Ecto neural progenitor cell (in vitro differentiated cells): ENCODE measurements around the gene TCEANC2.

Source experiments
- DNase-seq: peaks from one replicate; pipeline ENCODE4 v3.0.0-alpha.2; 2018; ENCODE audit warnings: low spot score

The TCEANC2 gene

DNA sequence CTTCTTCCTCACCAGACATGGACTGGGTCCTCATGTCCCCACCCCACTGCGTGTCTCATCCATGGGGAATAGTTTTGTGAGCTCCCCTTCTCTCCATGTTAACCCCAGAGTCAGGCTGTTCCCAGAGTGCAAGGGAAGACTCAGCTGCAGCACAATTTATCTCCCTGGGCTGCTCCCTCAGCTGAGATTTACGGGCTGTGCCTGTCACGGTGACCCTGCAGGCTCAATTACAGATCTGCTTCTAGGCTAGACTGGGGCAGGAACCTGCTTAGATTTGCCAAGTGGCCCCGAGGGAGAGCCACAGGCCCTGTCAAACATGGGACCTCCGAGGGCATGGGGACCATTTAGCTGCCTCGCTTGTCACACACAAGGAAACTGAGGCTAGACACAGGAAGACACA, 61.5 kb downstream of the TCEANC2 start:
- no peak for DNase-seq

DNA sequence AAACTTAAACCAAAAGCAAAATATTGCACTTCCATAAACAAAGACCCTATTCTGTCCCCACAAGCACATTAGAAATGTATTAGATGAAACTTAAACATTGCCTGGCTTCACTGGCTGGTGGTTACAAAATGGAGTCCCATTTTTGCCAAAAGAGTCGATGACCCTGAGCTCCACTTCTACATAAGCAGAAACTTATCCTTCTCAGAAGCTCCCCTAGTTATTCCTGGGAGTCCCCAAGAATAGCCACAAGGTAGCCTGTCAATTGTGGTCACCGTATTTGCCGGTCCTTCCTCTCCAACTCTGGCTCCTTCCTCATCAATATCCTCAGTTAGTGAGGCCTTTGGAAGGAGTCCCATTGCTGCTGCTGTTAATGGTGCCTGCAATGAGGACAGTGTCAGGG, 62.1 kb downstream of the TCEANC2 start:
- DNase-seq: no peak

DNA sequence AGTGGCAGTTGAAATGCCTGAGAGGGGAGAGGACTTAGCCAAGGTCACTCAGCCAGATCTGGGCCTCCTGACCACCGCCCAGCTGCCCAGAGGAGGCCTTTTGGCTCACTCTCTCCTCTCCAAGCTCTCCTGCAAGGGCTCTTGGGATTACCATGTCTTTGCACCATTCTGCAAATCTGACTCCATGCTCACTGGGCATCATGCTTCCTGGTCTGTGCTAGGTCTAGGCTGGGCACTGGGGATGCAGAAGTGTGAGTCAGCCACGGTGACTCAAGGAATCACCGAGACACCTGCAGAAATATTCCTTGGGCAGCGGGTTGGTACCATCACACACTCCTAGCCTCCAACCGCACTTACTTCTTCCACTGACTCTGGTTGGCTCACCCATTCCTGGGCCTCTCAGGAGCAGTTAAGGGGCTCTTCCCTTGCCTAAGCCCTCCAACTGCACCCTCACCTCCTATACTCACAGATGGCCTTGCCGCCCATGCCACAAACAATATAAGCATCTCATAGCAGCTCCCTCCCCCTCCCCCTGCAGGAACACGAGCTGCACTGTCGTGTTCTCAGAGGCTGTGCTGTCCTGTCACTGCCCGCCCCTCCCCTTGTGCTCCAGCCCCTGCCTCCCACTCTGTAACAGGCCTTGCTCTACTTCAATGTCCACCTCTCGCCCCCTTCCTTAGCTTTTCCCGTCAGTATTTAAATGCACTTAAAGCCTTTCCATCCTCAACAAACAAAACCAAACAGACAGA, 64.6 kb downstream of the TCEANC2 start:
- no peak for DNase-seq

DNA sequence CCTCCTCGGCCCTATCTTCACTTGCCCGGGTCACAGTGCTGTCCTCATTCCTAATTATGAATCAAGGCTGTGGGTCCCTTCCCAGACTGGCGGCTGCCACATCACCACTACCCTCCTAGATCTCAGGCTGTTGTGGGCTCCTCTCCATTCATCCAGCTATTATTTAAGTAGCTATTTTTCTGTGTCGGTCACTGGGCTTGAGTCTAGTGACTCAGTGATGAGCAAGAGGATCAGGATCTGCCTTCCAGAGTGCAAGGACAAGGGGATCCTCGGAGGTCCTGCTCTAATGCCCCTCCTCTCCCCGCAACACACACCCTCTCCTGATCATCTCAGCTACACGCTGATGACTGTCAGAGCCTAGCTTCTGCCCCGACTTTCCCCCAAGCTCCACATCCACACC, 65.3 kb downstream of the TCEANC2 start:
- DNase-seq: no peak

DNA sequence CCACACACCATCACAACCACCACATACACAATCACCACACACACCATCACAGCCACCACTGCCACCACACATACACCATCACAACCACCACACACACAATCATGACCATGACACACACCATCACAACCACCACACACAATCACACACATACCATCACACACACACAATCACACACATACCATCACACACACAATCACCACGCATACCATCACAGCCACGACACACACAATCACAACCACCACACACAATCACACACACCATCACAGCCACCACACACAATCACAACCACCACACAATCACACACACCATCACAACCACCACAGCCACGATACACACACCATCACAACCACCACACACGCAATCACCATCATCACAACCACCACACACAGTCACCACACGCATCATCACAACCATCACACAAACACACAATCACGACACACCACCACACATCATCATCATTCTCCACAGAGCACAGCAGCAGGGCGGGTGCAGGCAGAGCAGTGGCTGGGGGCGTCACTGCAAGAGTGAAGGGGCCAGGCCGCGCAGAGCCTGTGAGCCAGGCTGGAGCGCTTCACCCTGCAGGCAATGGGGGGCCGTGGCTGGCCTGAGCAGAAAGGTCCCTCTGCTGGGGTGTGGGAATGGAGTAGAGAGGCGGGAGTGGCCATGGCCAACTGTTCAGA, 66.8 kb downstream of the TCEANC2 start:
- no peak for DNase-seq

DNA sequence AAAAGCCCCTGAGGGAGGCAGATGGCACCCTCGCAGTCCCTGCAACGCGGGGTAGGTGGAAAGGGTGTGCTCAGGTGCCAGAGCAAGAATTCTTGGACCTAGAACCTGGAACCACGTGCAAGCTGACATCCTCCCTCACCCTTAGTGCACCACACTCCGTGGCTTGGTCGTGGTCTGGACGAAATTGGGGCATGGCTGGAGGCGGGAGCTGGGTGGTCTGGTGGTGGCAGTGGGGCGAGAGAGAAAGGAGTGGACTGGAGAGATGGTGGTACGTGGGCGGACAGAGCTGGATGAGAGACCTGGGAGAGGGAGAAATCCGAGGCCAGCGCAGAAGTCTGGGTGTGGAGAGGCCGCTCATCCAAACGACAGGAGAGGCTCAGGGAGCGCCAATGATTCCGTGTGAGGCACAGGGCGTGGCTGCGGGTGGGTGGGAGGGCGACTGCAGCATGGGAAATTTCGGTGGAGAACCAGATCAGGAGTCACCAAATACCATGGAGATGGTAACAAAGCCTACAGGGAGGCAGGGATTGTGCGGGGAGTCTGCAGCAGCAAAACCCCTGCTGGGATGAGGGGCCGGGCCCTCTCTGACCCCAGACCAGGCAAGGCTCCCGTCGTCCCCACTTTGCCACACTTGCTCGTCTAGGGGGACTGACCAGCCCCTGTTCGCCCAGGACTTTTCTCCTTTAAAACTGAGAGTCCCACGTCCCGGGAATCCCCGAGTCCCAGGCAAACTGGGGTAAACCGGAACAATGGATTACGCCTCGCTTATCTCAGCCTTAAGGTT, 67.5 kb downstream of the TCEANC2 start:
- DNase-seq: no peak

DNA sequence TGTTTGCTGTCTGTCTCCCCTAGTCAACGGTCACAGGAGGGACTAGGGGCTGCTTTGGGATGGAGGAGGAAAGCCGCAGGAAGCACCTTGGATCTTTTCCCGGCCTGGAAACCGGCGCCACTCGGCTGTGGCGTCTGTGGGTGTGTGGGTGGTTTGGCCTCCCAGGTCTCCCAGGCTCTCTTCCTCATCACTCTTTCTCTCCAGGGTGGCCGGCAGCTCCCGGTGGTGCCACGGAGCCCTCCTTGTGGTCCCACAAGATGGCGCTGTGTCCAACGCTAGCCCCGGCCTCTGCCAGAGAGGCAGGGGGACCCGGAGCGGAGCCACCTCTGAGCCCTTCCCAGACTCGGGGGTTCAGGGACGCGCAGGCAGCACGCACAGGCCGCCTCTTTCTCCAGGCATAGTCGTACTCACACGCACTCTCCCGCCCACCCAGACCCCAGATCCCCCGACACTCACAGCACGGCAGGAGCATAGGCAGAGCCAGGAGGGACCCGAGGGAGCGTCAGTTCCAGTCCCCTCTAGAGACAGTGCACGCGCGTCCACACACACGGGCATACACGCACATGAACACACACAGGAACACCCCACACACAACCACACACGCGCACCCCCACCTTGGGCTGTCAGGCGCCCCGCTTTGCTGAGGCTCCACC, 68.2 kb downstream of the TCEANC2 start:
- DNase-seq: peak; percentile 91

DNA sequence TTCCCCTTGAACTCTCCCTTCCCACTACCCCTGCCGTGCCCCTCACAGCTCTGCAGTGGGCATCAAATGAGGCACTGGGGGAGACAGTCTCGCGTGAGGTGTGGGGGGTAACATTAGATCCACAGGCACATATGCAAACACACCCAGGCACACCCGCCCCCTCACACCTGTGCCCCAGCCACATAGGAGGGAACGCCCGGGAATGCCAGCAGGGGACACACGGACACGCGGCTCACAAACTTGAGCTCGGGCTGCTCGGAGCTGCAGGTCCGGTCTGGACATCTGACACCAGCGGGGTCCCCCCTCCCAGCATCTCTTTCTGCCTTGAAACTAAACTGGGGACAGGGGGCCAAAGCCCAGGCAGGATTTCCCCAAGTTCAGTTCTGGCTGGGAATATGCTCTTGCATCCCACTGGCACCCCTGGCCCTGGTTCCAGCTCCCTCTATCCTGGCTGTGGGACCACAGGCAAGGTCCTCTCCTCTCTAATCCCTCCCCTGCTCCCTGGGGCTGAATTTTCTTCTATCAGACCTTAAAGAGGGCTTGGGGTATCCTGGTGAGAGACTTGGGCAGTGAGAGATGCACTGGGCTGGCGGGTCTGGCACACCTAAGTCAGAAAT, 68.8 kb downstream of the TCEANC2 start:
- no peak for DNase-seq

DNA sequence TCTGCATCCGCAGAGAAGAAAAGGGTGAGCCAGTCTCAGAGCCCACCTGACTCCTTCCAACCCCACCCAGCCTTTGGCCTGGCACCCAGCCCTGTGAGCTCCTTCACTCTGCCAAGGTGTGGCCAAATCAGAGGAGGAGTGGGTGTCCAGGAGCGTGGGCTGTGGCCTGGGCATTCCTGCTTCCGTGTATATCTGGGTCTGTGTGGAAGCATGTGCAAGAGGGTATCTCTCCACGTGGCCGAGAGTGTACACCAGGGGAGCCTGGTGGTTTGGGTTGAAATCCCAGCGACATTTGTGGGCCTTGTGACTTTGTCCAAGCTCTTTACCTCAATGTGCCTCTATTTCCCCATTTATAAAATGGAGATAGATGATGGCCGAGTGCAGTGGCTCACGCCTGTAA, 69.6 kb downstream of the TCEANC2 start:
- no peak for DNase-seq

DNA sequence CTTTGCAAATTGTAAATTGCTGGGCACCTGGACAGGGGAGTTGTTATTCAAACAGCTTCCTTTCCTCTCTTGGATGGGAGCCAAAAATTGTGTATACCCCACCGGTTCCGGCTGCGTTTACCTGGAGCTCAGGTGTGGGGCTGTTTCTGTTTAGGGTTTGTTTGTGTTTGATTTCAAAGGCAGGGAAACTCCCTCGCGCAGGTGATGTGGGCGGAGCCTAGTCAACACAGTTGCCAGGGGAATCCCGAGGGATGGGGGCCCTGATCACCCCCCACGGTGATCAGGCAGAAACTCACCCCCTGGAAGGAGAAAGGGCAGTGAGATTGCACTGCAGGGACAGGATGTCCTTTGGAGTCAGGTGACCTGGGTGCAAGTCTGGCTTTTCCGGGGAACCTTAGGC, 71.1 kb downstream of the TCEANC2 start:
- no peak for DNase-seq

DNA sequence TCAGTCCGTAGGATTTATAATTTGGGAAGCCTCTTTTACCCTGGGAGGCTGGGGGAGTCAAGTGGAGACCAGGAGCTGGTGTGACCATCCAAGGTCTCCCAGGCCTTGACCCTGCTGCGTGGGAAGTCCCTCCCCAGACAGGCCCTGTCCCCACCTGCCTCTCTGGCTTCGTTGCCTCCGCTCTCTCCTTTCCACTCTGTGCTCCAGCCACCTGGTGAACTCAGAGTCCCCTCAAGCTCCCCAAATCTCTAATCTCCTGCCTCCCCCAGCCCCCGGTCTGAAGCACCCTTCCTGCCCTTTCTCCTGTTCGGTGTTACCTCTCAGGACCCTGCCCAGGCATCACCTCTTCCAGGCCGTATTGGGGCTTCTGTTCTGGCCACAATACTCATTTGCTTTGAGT, 71.5 kb downstream of the TCEANC2 start:
- DNase-seq: no peak

DNA sequence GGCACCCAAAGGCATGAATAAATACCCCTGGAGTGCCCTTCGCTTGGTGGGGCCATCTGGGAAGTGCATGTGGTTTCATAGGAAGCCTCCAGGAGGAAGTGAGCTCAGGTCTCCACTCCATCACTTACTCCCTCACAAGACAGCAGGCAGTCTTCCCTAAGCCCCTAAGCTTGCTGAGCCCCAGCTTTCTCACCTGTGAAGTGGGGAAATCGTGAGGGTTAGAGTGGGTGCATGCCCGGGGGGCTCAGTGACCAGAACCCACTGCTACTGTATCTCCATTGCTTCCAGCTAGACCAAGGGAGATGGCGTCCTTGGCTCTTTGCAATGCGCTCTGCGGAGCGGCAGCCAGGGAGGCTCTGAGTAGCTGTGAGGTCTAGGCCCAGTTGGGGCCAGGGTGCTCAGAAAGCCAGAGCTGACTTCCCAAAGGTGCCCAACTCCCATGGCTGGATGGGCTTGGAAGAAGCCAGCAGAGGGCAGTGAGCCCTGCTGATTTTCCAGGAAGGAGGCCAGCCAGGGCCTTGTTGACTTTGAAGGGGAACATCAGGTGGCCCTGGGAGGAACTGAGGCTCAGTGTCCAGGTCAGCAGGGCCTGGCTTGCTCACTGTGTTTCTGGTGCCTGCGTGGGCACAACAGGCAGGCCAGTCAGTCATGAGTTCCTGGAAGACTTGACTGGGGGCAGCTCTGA, 72.1 kb downstream of the TCEANC2 start:
- DNase-seq: no peak

DNA sequence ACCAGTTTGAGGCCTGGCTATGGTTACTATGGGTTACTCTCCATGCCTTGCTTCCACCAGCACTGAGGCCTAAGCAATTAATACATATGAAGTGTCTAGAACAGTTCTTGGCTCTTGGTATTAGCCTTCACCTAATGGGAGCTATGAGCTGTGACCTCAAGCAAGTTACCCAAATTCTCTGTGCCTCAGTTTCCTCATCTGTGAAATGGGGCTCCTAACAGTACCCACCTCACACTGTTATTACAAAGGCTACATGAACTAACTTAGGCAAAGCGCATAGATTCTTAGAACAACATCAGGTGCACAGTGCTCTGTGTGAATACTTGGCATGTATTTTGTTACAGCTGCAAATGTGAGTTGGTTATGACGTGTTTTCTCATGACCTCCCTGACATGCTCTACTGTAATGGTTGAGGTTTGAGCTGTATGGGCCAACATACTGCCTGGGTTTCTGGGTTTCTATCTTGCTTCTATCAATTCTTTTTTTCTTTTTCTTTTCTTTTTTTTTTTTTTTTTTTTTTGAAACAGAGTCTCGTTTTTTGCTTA, 72.9 kb downstream of the TCEANC2 start:
- DNase-seq: no peak

DNA sequence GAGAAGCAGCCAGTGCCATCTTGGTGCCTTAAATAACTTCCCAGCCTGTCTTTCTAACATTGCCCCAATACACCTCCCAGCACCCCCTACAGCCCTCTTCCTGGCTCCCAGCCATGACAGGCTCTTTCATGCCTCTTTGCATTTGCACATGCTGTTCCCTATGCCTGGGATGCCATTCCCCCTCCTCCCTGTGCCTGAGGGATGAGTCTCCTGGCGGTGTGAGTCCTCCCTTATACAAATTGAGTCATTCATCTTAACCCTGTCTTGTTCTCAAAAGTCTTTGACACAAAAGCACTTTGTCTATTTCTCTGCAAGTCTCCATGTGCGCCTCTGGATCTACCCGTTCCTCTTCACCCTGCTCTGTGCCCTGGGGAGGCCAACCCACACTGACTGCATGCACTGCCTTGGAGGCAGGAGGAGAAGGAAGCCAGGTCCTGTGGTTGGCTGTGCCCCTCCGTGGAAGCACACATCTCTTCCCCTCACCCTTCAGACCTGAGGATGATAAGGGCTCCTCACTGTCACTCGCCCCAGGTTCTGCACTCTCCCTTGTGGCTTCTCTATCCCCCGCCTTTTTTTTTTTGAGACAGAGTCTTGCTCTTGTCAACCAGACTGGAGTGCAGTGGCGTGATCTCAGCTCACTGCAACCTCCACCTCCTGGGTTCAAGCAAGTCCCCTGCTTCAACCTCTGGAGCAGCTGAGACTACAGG, 74.3 kb downstream of the TCEANC2 start:
- DNase-seq: no peak

DNA sequence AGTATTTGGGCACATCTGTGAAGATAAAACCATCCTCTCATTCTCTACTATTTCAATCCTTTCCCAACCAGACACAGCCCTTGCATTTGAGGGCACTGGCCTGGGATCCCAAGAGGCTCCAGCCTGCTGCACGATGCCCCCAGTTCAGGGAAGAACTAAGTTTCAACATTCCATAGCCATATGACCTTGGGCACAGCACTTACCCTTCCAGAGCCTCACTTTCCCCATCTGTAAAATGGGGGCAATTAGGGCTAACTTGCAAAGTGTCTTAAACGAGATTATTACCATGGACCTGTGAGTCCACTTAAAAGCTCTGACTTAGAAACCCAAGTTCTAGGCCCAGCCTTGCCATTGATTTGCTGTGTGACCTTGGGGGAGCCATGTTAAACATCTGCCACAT, 76.5 kb downstream of the TCEANC2 start:
- DNase-seq: no peak

DNA sequence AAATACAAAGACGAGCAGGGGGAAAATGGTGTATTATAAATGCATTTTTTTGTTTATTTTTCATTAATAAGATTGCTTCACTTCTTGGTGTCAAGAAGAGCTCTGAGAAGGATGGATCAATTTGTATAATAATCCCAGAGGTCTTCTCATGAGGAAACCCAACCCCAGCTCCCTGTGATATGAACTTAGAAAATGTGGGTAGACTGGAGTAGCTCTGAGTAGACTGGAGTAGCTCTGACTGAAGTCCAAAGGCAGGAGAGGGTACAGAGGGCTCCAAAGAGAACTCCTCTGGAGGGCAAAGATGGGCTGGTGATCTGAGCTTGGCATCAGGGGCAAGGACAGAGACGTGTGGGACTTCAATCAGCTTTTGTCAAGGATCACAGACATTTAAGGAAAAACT, 78.0 kb downstream of the TCEANC2 start:
- no peak for DNase-seq

DNA sequence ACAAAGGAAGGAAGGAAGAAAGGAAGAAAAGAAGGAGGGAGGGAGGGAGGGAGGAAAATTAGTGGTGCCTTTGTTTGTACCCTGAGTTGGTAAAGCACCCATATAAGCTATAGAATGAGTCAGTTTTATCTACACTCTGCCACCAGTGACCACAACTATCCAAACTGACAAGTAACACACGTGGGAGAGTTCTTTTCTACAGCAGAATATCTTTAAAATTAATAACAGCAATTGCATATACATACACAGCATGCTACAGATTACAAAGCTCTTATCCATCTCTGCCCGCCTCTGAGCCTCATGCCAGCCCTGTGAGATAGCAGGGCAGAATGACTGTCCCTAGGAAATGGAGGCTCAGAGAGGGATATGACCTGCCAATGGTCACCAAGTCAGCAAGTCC, 79.1 kb downstream of the TCEANC2 start:
- no peak for DNase-seq

DNA sequence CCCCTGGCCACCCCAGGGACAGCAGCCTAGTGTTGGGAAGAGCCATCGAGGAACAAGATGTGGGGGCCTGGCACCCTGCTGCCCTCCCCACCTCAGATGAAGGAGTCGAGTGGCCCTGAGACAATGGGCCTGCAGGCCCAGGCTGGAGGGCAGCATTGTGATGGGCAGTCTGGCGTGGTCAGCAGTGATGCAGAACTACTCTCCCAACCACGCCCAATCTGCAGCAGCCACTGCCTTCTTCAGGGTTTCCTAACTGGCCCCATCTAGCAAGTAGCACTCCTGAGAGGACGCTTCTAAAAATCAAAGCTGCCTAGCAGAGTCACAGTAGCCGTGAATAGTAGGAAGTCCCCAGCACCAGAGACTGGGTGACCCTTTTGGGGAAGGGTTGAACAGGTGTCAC, 80.9 kb downstream of the TCEANC2 start:
- DNase-seq: no peak

DNA sequence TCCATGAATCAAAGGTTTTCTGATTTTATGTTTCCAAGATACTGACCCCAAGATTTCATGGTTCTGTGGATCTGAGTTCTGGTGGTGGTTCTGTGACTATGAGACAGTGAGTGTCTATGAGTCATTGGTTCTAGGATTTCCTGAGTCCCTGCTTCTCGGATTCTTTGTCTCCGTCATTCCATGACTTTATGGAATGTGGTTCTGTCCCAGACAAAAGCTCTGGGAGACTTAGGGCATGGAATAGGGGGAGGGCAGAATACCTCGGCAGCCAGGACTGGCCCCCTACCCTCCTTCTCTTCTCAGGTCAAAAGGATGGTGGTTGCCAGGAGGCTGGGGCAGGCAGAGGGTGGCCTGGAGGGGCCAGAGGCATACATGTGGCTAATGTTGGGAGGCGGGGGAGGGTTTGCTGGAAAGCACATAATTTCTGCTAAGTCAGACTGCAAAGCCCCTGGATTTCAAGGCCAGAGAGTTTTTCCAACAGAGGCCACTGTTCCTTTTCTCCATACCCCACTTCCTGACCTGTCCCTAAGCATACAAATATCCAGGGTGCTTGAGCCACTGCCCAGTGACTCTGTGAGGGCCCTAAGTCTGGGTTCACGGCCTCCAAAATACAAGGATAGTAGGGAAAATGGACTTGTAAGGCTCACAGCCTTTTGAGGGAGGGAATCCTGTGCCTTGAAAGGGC, 82.2 kb downstream of the TCEANC2 start:
- no peak for DNase-seq

DNA sequence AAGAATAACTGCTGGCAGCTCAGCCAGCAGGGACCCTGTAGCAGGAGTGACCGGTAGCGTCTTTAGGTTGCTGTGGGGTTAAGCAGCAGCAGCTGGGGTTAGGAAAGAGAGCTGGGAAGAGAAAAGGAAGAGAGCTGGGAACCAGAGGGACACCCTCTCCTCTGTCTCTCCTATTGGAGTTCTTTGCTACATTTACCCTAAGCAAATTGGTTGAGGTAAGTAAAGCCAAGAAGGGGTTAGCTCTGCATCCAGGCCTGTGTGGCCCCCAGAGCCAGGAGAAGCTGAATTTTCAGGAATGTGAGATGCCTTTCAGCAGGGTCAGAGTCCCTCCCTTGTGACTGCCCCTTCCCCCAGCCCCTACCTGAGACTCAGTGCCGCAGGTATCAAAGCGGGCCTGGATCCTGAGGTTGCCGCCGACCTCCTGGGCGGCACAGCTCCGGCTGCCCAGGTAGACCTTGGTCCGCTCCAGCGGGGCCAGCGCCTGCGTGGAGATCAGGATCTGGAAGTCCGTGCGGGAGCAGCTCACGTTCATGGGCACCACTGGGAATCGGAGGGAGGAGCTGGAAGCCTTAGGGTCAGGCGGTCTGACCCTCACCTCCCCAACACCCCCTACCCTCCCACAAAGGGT, 83.0 kb downstream of the TCEANC2 start:
- DNase-seq: no peak
